ENCODE results near the gene KLHL3. TPM values are rescaled to one million over a fixed set of nuclear protein-coding genes. Genes with fewer than 3 reads are reported as not detected.
A peak's percentile ranks its signal among the peaks of the same experiment; 100 is the strongest.

Gene KLHL3
- total and polyA plus RNA-seq, 8 donors = 1.8 to 6.6 (median 3.1) TPM

GRCh38 chr5:137617528-137618205 lies 118.2 kb downstream of the KLHL3 start:
- intact Hi-C loops (cut with DNase I) = no loop called here
- TF ChIP-seq CTCF (IDR thresholded peaks at IDR 0.05) = no peak
- no peak overlapping the region for H3K4me3 ChIP-seq
- H3K9me3 ChIP-seq = no peaks in the 10 kb centered on the region
- no peaks in the 10 kb centered on the region for H3K36me3 ChIP-seq
- ATAC-seq (no peak), FAIRE-seq (no peak), DNase-seq (no peak)
- peaks cover 0 to 6% (median 6%) of the 10 kb centered on the region in 3 donors for H3K4me1 ChIP-seq
- 84 to 85% methylated on average over 7 of the region's 7 CpGs for WGBS, 2 donors
- H3K27me3 ChIP-seq = no peaks in the 10 kb centered on the region
- H3K27ac ChIP-seq = no peak overlapping the region

- no peak for ATAC-seq
These were observed 119.8 kb downstream of the KLHL3 start for GRCh38 chr5:137616046-137616445.

GRCh38 chr5:137615171-137615775 lies 120.6 kb downstream of the KLHL3 start:
- H3K27ac ChIP-seq = no peak overlapping the region
- FAIRE-seq = no peak
- TF ChIP-seq CTCF (IDR thresholded peaks at IDR 0.05) = no peak
- intact Hi-C loops (cut with DNase I) = no loop called here
- no peaks in the 10 kb centered on the region for H3K9me3 ChIP-seq
- no peak for ATAC-seq
- DNase-seq = no peak
- no peaks in the 10 kb centered on the region for H3K4me1 ChIP-seq
- no peak overlapping the region for H3K4me3 ChIP-seq
- H3K27me3 ChIP-seq = no peaks in the 10 kb centered on the region
- no peaks in the 10 kb centered on the region for H3K36me3 ChIP-seq
- WGBS, 2 donors = 72% methylated on average over 5 of the region's 5 CpGs

More at GRCh38 chr5:137616046-137616445, 119.8 kb downstream of the KLHL3 start:
- H3K27me3 ChIP-seq = no peaks in the 10 kb centered on the region
- H3K4me1 ChIP-seq = no peaks in the 10 kb centered on the region
- no peak overlapping the region for H3K27ac ChIP-seq
- no peak for DNase-seq
- no peak for TF ChIP-seq CTCF (IDR thresholded peaks at IDR 0.05)
- H3K9me3 ChIP-seq = no peaks in the 10 kb centered on the region
- no peaks in the 10 kb centered on the region for H3K36me3 ChIP-seq
- intact Hi-C loops (cut with DNase I) = no loop called here
- WGBS, 2 donors = 72 to 80% methylated on average over 5 of the region's 5 CpGs
- no peak for FAIRE-seq
- no peak overlapping the region for H3K4me3 ChIP-seq

- no peak for TF ChIP-seq CTCF (IDR thresholded peaks at IDR 0.05)
- DNase-seq = no peak
These were observed 122.2 kb downstream of the KLHL3 start for GRCh38 chr5:137613554-137614265.

More at GRCh38 chr5:137613554-137614265, 122.2 kb downstream of the KLHL3 start:
- FAIRE-seq = no peak
- Histone ChIP-seq H3K4me3 (no peak overlapping the region), H3K9me3 (no peaks in the 10 kb centered on the region), H3K4me1 (no peaks in the 10 kb centered on the region), H3K36me3 (no peaks in the 10 kb centered on the region), H3K27ac (no peak overlapping the region), H3K27me3 (peaks cover 0 to 3% (median 0%) of the 10 kb centered on the region in 4 donors)
- ATAC-seq = peak in 2 of 4 donors; percentile 43 to 53
- whole genome bisulfite sequencing, 2 donors = 76 to 82% methylated on average over 7 of the region's 7 CpGs
- intact Hi-C loops (cut with DNase I) = no loop called here
